ENCODE measurements around the gene HECTD2. TPM values are rescaled to one million over a fixed set of nuclear protein-coding genes. Genes with fewer than 3 reads are reported as not detected.

Gene HECTD2
- total and polyA plus RNA-seq, 2 of the 8 experiments (the other 6 are each of a cell fraction or from before 2014, with no cell fraction given) = 5.7 to 11.9 TPM

DNA sequence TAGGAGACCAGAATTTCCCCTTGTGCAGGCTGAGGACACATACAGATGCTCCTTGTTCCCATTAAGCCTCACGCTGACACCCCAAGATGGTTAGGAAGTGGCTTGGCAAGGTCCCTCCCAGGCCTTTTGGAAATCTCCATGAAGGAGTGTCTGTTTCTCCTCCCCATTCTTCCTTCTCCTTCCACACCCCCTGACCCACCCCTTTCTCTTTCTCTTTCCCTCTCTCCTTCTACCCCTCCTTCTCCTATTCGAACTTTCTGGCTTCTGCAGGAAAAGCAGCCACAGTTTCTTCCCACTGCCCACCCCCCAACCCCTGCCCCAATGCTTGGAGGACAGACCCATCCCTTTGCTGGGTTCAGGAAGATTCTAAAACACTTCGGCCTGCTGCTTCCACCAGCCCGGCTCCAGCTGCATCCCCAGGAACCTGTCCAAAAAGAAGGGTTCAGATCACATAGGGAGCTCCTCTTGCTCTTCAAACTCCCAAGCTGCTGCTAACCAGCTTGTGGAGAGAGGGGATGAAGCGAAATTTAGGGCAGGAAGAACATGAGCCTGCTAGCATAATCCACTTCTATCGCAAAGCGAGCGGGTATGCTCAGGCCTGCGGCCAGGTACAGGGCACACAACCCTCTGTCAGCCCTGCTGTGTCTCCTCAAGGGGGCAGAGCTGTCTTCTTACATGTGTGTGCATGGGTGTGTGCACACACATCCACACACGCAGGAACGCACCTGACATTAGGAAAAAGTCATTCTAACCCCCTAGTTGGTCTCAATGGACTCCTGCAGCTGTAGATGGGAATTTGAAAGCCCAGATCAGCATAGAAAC, 142.3 kb downstream of the HECTD2 start:
- CTCF ChIA-PET (ENCODE audit: partially characterized antibody) = interaction anchor here (0.7 to 5.2 kb wide), 69 partner anchors 9 to 1031 kb away, joined by 3 to 82 read pairs (median 4); partner anchors contain the start of gene PPP1R3C
- Histone ChIP-seq H3K14ac (ENCODE audit: insufficient read length) (no peak overlapping the region), H3K18ac (ENCODE audit: extremely low read depth, low read length) (no peak overlapping the region), H2BK12ac (ENCODE audit: low read depth, low read length) (no peak overlapping the region), H4K8ac (ENCODE audit: extremely low read depth, insufficient read depth, low read length) (no peak overlapping the region), H4K20me1 (replicated peaks in 1 of 2; ENCODE audit: control insufficient read depth in 1 of 2, insufficient read depth in 2 of 2, low read length in 2 of 2) (no peaks in the 10 kb centered on the region), H4K5ac (ENCODE audit: insufficient read length, low read depth, low read length) (no peak overlapping the region), H3K27ac (ENCODE audit: low read depth, low read length) (no peak overlapping the region), H2BK120ac (replicated peaks; ENCODE audit: low read depth, low read length) (no peak overlapping the region), H3K79me1 (ENCODE audit: low read depth, low read length) (no peaks in the 10 kb centered on the region), H3K79me2 (ENCODE audit: control insufficient read depth in 1 of 2, insufficient read depth in 2 of 2, low read length in 2 of 2) (no peaks in the 10 kb centered on the region), H3K9ac (replicated peaks in 1 of 4; ENCODE audit: extremely low read depth in 1 of 4, low read depth in 3 of 4, low read length in 3 of 4) (no peak overlapping the region; a peak in 1 of 7 replicates), H3K4me3 (ENCODE audit: extremely low read depth in 1 of 4, insufficient read depth in 2 of 4, low read depth in 3 of 4, low read length in 4 of 4) (no peak overlapping the region; a peak in 1 of 8 replicates), H3K56ac (replicated peaks; ENCODE audit: insufficient read length, low read depth, low read length) (no peak overlapping the region), H3K27me3 (replicated peaks in 1 of 4; ENCODE audit: control insufficient read depth in 3 of 4, extremely low read depth in 1 of 4, insufficient read depth in 3 of 4, low read length in 3 of 4) (no peaks in the 10 kb centered on the region), H2BK20ac (ENCODE audit: low read length) (no peak overlapping the region), H3K36me3 (ENCODE audit: control insufficient read depth in 2 of 4, insufficient read depth in 4 of 4, low read length in 3 of 4) (no peaks in the 10 kb centered on the region), H3K4me2 (ENCODE audit: insufficient read depth in 1 of 2, low read depth in 2 of 2, low read length in 2 of 2) (peak overlapping the region in 1 of 2 experiments; percentile 34; a peak in 2 of 4 replicates), H2BK5ac (ENCODE audit: low read depth, low read length) (no peak overlapping the region), H3K23ac (ENCODE audit: insufficient read length) (no peak overlapping the region), H3K4ac (replicated peaks; ENCODE audit: insufficient read length, low read depth, low read length) (no peak overlapping the region), H2AFZ (ENCODE audit: low read length) (peak overlapping the region; percentile 95), H3K4me1 (replicated peaks in 1 of 4; ENCODE audit: control insufficient read depth in 3 of 4, insufficient read depth in 4 of 4, low read length in 3 of 4) (no peaks in the 10 kb centered on the region; a peak in 2 of 7 replicates), H3K23me2 (ENCODE audit: low read depth, low read length) (no peaks in the 10 kb centered on the region), H2BK15ac (ENCODE audit: low read length) (no peak overlapping the region), H4K91ac (replicated peaks; ENCODE audit: insufficient read length, low read length) (no peak overlapping the region), H2AK5ac (ENCODE audit: low read depth, low read length) (no peak overlapping the region), H3K9me3 (ENCODE audit: insufficient read depth in 2 of 2, low read depth in 1 of 2, low read length in 1 of 2) (no peaks in the 10 kb centered on the region)
- POLR2A ChIA-PET (ENCODE audit: partially characterized antibody) = interaction anchor here (0.6 kb wide), 1 partner anchor 145 kb away, joined by 3 read pairs; no protein-coding TSS in a partner anchor
- FAIRE-seq (no peak), DNase-seq (ENCODE audit: low read depth in 1 of 2, low spot score in 2 of 2) (peak in 1 of 2 experiments; percentile 51)
- WGBS, 2 experiments (ENCODE audit: extremely low coverage in 1 of 2, insufficient coverage in 1 of 2, insufficient read length in 1 of 2, insufficient replicate concordance in 2 of 2, low coverage in 1 of 2, low lambda C conversion rate in 2 of 2, missing lambda C conversion rate in 1 of 2) = 88% methylated on average over 10 of the region's 11 CpGs; no CpG with 5 or more reads in 1 of the 2 experiments
- TF ChIP-seq, protein P1, sequence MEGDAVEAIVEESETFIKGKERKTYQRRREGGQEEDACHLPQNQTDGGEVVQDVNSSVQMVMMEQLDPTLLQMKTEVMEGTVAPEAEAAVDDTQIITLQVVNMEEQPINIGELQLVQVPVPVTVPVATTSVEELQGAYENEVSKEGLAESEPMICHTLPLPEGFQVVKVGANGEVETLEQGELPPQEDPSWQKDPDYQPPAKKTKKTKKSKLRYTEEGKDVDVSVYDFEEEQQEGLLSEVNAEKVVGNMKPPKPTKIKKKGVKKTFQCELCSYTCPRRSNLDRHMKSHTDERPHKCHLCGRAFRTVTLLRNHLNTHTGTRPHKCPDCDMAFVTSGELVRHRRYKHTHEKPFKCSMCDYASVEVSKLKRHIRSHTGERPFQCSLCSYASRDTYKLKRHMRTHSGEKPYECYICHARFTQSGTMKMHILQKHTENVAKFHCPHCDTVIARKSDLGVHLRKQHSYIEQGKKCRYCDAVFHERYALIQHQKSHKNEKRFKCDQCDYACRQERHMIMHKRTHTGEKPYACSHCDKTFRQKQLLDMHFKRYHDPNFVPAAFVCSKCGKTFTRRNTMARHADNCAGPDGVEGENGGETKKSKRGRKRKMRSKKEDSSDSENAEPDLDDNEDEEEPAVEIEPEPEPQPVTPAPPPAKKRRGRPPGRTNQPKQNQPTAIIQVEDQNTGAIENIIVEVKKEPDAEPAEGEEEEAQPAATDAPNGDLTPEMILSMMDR (IDR thresholded peaks at IDR 0.05; ENCODE audit: control extremely low read depth in 1 of 3, insufficient read depth in 1 of 3, low read depth in 1 of 3, low read length in 3 of 3) = peak; percentile 56 to 66 (median 63)

Data from H1 (cell line).